DOHH2 (cell line): ENCODE data around the gene DUSP1.

ENCODE experiments used
- CTCF ChIP-seq: fragments of 200-600 bp; sonication (generic); IDR thresholded peaks from one replicate; pipeline ENCODE4 v1.5.1; 2014; ENCODE audit warnings: antibody characterized with exemption, mild to moderate bottlenecking, low read depth, low read length; ENCODE audit not compliant: poor library complexity, severe bottlenecking
- EZH2phosphoT487 ChIP-seq: fragments of 200-600 bp; sonication (generic); IDR thresholded peaks from 2 replicates; pipeline ENCODE4 v1.6.1; 2017; ENCODE audit warnings: borderline replicate concordance, mild to moderate bottlenecking, antibody characterized with exemption, low read length, moderate library complexity, mixed read lengths

- TF ChIP-seq CTCF (no peak), EZH2phosphoT487 (no peak)
Observed at GRCh38 chr5:172722327-172722815, 48.6 kb downstream of the DUSP1 start.
